Stimulated activated CD4-positive, alpha-beta T cell treated with anti-CD3 and anti-CD28 coated beads, Interleukin-15, amount 100 ng/mL, for 24 hours (primary cell): ENCODE measurements around the gene IRF8.
"Not testable (repeated sequence)": the region's sequence is repeated elsewhere in the genome, so short reads cannot be mapped to it uniquely, and the experiment has no call there.

Source experiments
- DNase-seq: peaks from one replicate; pipeline ENCODE4 v3.0.0-alpha.2; 2020

The IRF8 gene

DNA sequence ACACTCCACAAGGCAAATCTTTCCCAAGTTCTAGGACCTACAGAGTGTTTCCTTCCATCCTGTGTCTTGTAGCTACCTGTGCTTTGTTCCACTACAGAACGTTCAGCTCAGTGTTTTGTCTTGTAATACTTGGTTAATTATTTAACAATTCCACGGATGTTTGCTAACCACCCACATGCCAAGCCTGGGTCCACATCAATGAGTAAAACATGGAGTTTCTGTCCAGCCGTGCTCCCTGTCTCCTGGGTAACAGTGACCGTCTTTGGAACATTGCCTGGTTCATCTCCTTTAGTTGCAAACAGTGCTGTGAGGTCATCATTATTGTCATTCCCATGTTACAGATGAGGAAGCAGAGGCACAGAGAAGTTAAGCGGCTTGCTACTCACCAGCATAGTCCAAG is 41.3 kb downstream of the IRF8 start:
- no peak for DNase-seq

GRCh38 chr16:85941863-85942644 is 43.1 kb downstream of the IRF8 start:
- no peak for DNase-seq

DNA sequence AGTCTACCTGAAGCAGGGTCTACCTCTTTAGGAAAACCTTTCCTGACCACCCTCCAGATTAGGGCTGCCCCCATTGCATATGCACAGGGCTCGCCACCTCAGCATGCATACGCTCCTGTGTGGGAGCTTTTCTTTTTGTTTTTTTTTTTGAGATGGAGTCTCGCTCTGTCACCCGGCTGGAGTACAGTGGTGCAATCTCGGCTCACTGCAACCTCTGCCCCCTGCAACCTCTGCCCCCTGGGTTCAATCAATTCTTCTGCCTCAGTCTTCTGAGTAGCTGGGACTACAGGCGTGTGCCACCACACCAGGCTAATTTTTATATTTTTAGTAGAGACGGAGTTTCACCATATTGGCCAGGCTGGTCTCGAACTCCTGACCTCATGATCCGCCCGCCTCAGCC is 43.7 kb downstream of the IRF8 start:
- not testable (repeated sequence) for DNase-seq

DNA sequence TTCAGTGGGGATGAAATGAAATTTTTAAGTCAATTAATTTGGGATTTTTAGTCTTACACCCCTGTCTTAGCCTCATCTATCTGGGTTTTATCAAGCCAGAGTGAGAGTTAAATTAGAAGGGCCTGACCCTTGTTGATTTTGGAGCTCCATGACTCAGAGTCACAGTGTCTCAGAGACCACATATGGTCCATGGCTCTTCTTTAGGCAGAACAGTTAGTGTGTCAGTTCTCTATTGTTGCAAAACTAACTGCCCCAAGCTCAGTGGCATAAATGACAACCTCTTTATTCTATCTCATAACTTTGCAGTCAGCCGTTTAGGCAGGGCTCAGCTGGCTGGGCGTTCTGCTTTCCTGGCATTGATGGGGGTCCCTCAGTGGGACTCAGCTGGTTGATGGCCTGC is 44.7 kb downstream of the IRF8 start:
- no peak for DNase-seq

- DNase-seq = no peak
Observed at GRCh38 chr16:85944572-85945423, 45.8 kb downstream of the IRF8 start.

DNA sequence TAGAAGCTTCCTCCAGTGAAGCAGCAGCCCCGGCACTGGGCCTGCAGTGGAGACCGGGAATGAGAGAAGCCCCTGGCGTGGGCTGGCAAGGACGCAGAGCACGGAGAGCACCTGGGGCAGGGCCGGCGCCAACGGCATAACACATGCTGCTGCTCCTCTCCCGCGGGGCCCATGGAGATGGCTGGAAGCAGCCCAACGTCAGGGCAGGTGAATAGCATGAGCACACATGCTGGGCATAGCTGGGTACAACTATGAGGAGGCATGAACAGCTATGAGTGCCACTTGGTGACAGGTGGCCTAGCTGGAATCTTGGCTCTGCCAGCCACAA is 46.4 kb downstream of the IRF8 start:
- DNase-seq = no peak

- DNase-seq = no peak
Observed at GRCh38 chr16:85946541-85947124, 47.7 kb downstream of the IRF8 start.

- DNase-seq = peak; percentile 76
Observed at GRCh38 chr16:85947230-85948137, 48.5 kb downstream of the IRF8 start.

DNA sequence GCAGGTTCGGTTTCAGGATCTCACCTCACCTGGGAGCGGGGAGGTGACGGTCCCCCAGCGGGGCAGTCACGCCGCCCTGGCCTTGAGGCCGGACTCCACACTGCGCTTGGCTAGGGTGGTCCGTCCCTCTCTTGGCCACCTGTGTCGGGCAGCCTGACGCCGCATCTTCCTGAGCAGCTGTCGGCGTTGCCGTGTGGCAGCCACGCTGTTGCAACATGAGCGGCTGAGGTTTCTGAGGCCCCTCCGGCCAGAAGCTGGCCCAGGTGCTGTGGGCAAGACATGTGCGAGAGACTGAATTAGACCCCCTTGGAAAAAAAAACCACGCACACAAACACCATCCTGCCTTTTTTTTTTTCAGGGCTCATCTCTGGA is 49.2 kb downstream of the IRF8 start:
- DNase-seq = no peak

- no peak for DNase-seq
Observed at GRCh38 chr16:85948616-85949265, 49.8 kb downstream of the IRF8 start.

- DNase-seq = no peak
Observed at GRCh38 chr16:85950136-85950918, 51.4 kb downstream of the IRF8 start.

- no peak for DNase-seq
Observed at GRCh38 chr16:85952197-85952596, 53.2 kb downstream of the IRF8 start.

- DNase-seq = no peak
Observed at GRCh38 chr16:85952811-85953210, 53.8 kb downstream of the IRF8 start.

GRCh38 chr16:85954927-85955519 is 56.1 kb downstream of the IRF8 start:
- no peak for DNase-seq

GRCh38 chr16:85955566-85955965 is 56.6 kb downstream of the IRF8 start:
- DNase-seq = peak; percentile 66

DNA sequence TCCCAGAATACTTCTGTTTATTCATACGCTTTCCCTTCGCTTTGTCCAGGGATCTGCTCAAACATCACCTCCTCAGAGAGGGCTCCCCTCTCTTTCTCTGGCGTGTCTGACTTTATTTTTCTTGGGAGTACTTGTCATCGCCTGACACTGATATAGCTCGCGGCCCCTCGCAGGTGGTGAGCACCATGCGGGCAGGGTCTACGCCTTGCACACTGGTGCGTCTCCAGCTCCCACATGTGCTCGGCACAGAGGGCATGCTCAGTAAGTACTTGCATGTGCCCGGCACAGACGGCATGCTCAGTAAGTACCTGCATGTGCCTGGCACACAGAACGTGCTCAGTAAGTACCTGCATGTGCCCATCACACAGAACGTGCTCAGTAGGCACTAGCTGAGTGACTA is 57.5 kb downstream of the IRF8 start:
- DNase-seq = no peak

DNA sequence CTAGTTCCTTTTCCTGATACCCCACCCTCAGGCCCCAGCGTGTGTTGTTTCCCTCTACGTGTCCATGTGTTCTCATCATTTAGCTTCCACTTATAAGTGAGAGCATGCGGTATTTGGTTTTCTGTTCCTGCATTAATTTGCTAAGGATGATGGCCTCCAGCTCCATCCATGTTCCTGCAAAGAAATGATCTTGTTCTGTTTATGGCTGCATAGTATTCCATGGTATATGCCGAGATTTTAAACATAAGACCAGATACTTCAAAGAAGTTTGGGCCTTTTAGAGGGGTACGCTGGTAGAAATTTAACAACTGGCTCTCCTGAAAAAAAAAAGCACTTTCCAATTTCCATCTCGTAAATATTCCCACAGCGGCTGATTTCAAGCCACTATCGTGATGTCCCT is 59.8 kb downstream of the IRF8 start:
- DNase-seq = no peak

DNA sequence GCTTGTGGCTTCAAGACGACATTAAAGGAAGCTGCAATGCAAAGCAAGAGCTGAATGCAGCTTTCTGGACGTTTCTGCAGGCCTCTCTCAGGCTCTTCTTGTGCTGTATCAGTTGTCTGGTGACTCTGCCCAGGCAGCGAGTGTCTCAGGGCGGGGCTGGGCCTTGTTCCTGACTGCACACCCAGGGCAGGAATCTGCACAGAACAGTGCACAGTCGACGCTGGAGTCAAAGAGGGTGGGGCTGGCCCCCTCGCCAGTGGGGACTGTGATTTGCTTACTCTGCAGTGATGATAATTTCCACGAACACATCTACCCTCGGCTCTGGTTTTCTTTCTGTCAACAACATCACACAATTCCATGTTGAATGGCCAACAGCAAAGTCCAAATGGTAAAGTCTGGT is 60.7 kb downstream of the IRF8 start:
- DNase-seq = no peak

DNA sequence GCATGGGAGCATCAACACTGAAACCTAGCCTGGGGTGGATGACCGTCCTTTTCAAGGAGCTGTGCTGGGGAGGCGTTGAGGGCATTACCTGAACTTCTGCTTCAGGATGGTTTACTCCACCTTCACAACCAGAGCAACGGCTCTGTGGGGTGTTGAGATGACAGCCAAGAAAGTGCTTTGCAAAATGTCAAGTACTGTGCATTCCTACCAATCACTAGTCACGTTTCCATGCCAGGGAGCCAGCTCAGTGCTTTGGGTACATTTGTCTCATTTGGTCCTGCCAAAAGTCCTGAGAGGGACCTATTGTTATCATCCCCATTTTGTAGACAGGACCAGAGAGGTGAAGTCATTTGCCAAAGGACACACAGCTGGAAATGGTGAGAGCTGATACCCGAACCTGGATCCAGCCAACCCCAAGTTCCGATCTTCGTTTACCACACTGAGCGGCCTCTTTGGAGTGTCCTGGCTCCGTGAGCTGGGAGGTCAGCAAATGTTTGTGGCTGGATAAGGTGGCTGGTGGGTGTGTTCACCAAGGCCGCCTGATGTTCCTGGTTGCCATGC is 61.6 kb downstream of the IRF8 start:
- DNase-seq = no peak

GRCh38 chr16:85961988-85962915 is 63.3 kb downstream of the IRF8 start:
- no peak for DNase-seq
